Body of pancreas (tissue), 4 donors: ENCODE measurements around the gene DYNC2LI1.

Experiments
- POLR2A ChIP-seq, 3 donors: fragments of 450-650 bp; IDR thresholded peaks; one replicate each; pipeline ENCODE4 v1.6.1; 2016; ENCODE audit warnings: antibody characterized with exemption in 3 of 3, mild to moderate bottlenecking in 2 of 3
- TF ChIP-seq, protein P1 (sequence below), 7 experiments: fragments of 450-650 bp in 4 of 7; fragments of 200-600 bp in 3 of 7; sonication (generic) in 3 of 7; IDR thresholded peaks; one replicate each; pipeline ENCODE4 v1.5.1; 2016 to 2019; ENCODE audit warnings: antibody characterized with exemption in 7 of 7

DNA sequence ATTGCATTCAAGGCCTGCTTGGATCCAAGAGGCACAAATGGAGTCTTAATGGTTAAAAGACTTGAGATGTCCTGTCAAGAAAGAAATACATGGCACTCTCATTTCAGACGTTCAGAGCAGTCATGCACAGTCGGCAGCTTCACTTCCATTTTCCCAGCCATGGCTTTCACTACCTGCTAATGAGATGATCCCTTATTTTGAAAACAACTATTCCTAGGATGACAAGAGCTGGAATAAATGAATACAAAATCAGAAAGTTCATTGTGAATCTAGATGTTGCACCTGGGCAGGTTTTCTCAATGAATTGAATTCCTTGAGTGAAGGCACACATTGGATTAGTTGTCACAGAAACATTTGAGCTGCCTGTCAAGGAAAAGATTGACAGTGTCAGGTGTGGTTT is 39.1 kb downstream of the DYNC2LI1 start:
- no peak for TF ChIP-seq POLR2A (IDR thresholded peaks at IDR 0.05)
- TF ChIP-seq, protein P1, sequence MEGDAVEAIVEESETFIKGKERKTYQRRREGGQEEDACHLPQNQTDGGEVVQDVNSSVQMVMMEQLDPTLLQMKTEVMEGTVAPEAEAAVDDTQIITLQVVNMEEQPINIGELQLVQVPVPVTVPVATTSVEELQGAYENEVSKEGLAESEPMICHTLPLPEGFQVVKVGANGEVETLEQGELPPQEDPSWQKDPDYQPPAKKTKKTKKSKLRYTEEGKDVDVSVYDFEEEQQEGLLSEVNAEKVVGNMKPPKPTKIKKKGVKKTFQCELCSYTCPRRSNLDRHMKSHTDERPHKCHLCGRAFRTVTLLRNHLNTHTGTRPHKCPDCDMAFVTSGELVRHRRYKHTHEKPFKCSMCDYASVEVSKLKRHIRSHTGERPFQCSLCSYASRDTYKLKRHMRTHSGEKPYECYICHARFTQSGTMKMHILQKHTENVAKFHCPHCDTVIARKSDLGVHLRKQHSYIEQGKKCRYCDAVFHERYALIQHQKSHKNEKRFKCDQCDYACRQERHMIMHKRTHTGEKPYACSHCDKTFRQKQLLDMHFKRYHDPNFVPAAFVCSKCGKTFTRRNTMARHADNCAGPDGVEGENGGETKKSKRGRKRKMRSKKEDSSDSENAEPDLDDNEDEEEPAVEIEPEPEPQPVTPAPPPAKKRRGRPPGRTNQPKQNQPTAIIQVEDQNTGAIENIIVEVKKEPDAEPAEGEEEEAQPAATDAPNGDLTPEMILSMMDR (IDR thresholded peaks at IDR 0.05): no peak
